Fibroblast of villous mesenchyme (primary cell): ENCODE measurements around the gene ZPBP2. TPM values are rescaled to one million over a fixed set of nuclear protein-coding genes. Genes with fewer than 3 reads are reported as not detected.
A peak's percentile ranks its signal among the peaks of the same experiment; 100 is the strongest.

ENCODE experiments used
- DNase-seq: peaks from one replicate; pipeline ENCODE4 v3.0.0-alpha.2; 2010; ENCODE audit warnings: low read depth
- H3K4me3 ChIP-seq: 2 replicates; pipeline ENCODE4 v1.5.1; 2011; ENCODE audit warnings: low read depth, mild to moderate bottlenecking, low read length
- small RNA-seq: library from RNA; depleted of rRNA; stranded (forward); fragments of <200 nt; gene quantifications from one replicate; pipeline ENCODE3, GENCODE V24; 2012
- total RNA-seq: library from RNA; depleted of rRNA; stranded (reverse); fragments of >200 nt; gene quantifications from 2 replicates; pipeline ENCODE4 v1.2.3, GENCODE V29; 2012
- TF ChIP-seq, protein P1 (sequence below): IDR thresholded peaks from 2 replicates; pipeline ENCODE4 v1.5.1; 2012; ENCODE audit warnings: low read depth, mild to moderate bottlenecking, low read length; ENCODE audit not compliant: insufficient read depth

Gene ZPBP2
- total RNA-seq, 1 donor, result not detected

- TF ChIP-seq, protein P1, sequence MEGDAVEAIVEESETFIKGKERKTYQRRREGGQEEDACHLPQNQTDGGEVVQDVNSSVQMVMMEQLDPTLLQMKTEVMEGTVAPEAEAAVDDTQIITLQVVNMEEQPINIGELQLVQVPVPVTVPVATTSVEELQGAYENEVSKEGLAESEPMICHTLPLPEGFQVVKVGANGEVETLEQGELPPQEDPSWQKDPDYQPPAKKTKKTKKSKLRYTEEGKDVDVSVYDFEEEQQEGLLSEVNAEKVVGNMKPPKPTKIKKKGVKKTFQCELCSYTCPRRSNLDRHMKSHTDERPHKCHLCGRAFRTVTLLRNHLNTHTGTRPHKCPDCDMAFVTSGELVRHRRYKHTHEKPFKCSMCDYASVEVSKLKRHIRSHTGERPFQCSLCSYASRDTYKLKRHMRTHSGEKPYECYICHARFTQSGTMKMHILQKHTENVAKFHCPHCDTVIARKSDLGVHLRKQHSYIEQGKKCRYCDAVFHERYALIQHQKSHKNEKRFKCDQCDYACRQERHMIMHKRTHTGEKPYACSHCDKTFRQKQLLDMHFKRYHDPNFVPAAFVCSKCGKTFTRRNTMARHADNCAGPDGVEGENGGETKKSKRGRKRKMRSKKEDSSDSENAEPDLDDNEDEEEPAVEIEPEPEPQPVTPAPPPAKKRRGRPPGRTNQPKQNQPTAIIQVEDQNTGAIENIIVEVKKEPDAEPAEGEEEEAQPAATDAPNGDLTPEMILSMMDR, result no peak
- no peak for DNase-seq
- peak overlapping the region; percentile 92 for H3K4me3 ChIP-seq
These were observed 58.2 kb downstream of the ZPBP2 start for GRCh38 chr17:39926135-39926587.

DNA sequence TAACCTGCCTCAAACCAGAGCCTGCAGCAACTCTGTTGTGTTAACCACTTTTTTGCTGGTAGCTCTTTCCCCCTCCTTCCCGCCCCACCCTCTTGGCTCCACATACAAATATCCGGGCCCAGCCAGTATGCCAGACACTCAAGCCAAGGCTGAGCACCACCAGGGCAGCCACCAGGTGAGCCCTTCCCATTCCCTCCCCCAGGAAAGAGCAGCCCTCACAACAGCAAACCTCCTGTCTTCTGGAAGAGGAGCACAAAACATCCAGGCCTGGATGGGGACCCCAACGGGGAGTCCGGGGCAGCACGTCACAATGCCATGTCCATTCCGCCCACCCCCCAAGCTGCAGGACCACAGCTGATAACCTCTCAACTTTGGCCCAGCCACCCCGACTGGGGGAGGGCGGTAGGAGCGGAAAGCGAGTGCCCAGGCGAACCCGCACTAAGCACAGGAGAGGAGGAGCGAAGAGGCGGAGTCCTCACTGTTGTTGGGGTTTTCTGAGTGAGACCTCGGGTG lies 58.6 kb downstream of the ZPBP2 start:
- H3K4me3 ChIP-seq, result peak overlapping the region; percentile 92
- TF ChIP-seq, protein P1, result no peak
- peak; percentile 52 for DNase-seq

Small RNAs within 50 kb of the gene (small RNA-seq; reads per million reads assigned to genes)
- not detected for gene AC090844.1

Other genes starting within 250 kb of the ZPBP2 start
- gene PPP1R1B, start 241.2 kb upstream of the ZPBP2 start, total RNA-seq, result not detected in 2 replicates
- gene STARD3, start 231.1 kb upstream of the ZPBP2 start, total RNA-seq, result 23.7 and 42.5 TPM in 2 replicates
- under 0.01 TPM in 1 of 2 replicates, not detected in the other for gene TCAP, start 202.9 kb upstream of the ZPBP2 start, total RNA-seq
- gene PNMT, start 199.7 kb upstream of the ZPBP2 start, total RNA-seq, result not detected in 2 replicates
- 4.7 and 7.7 TPM in 2 replicates for gene PGAP3, start 180.1 kb upstream of the ZPBP2 start, total RNA-seq
- gene ERBB2, start 168.1 kb upstream of the ZPBP2 start, total RNA-seq, result 42.2 and 47.1 TPM in 2 replicates
- 19.0 and 30.3 TPM in 2 replicates for gene MIEN1, start 137.7 kb upstream of the ZPBP2 start, total RNA-seq
- gene GRB7, start 130.3 kb upstream of the ZPBP2 start, total RNA-seq, result 0.97 and 1.3 TPM in 2 replicates
- under 0.01 TPM in 2 replicates for gene IKZF3, start 3.9 kb upstream of the ZPBP2 start, total RNA-seq
- gene GSDMB, start 50.4 kb downstream of the ZPBP2 start, total RNA-seq, result 5.2 and 5.8 TPM in 2 replicates
- gene ORMDL3, start 59.4 kb downstream of the ZPBP2 start, total RNA-seq, result 51.5 and 61.7 TPM in 2 replicates
- gene LRRC3C, start 59.5 kb downstream of the ZPBP2 start, total RNA-seq, result not detected in 2 replicates
- under 0.01 TPM in 1 of 2 replicates, not detected in the other for gene GSDMA, start 94.8 kb downstream of the ZPBP2 start, total RNA-seq
- gene PSMD3, start 112.6 kb downstream of the ZPBP2 start, total RNA-seq, result 118 and 120 TPM in 2 replicates
- 0.97 and 4.3 TPM in 2 replicates for gene CSF3, start 147.2 kb downstream of the ZPBP2 start, total RNA-seq
- gene MED24, start 186.2 kb downstream of the ZPBP2 start, total RNA-seq, result 46.7 and 47.9 TPM in 2 replicates
- 19.0 and 27.2 TPM in 2 replicates for gene THRA, start 194.8 kb downstream of the ZPBP2 start, total RNA-seq
- 1.7 and 2.3 TPM in 2 replicates for gene NR1D1, start 232.4 kb downstream of the ZPBP2 start, total RNA-seq